HepG2 (cell line): ENCODE data around the gene PSMD3. TPM values are rescaled to one million over a fixed set of nuclear protein-coding genes. Genes with fewer than 3 reads are reported as not detected.
A peak's percentile ranks its signal among the peaks of the same experiment; 100 is the strongest.

Experiments
- ATAC-seq: fragments of 200-7000 bp; cut with Tn5 transposase; 3 replicates; pipeline ENCODE4 v1.9.1; 2020; ENCODE audit warnings: mild to moderate bottlenecking, moderate library complexity
- BruUV-seq: library from RNA; stranded (reverse); fragments of 400-500 nt; replicated peaks from 2 replicates; lab custom pipeline; 2021; lab: Mats Ljungman, UMichigan
- CTCF ChIA-PET: fragments of 300-600 bp; formaldehyde crosslinking; extraction: SDS; loops from one replicate; lab custom pipeline; 2021; ENCODE audit warnings: low total read pairs, inconsistent platforms, low intra/inter-chr PET ratio; lab: Yijun Ruan, JAX
- POLR2A ChIA-PET: fragments of 350-600 bp; sonication (Branson Sonifier 250); formaldehyde crosslinking; loops from one replicate; lab custom pipeline; 2020; ENCODE audit warnings: antibody characterized with exemption, inconsistent platforms; lab: Yijun Ruan, JAX
- DNase-seq: peaks from one replicate; pipeline ENCODE4 v3.0.0-alpha.2; 2015; ENCODE audit warnings: low spot score
- FAIRE-seq: peaks from 3 replicates; lab custom pipeline; 2011; peaks lifted over from hg19 to GRCh38; lab: Jason Lieb, UNC
- H2AFZ ChIP-seq: one replicate; pipeline ENCODE4 v1.6.1; 2011; ENCODE audit warnings: low read length, inconsistent platforms
- H3K27ac ChIP-seq: fragments of 300-600 bp; 3 replicates; pipeline ENCODE4 v1.8.0; 2011; ENCODE audit warnings: mixed run types, mild to moderate bottlenecking, mixed read lengths, low read length, inconsistent platforms; ENCODE audit not compliant: insufficient read depth; ENCODE audit errors: extremely low read length
- H3K27me3 ChIP-seq, 2 experiments: fragments of 200-600 bp in 1 of 2; 2 replicates in 1 of 2; 3 replicates in 1 of 2; pipeline versions ENCODE4 v1.6.0 to v1.8.0; 2011; ENCODE audit warnings: low read length in 2 of 2, mild to moderate bottlenecking in 2 of 2, moderate library complexity in 2 of 2, inconsistent platforms in 1 of 2; ENCODE audit not compliant: insufficient read depth in 2 of 2, control insufficient read depth in 1 of 2
- H3K36me3 ChIP-seq, 2 experiments: fragments of 200-600 bp in 1 of 2; replicated peaks in 1 of 2; 2 replicates in 1 of 2; 3 replicates in 1 of 2; pipeline versions ENCODE4 v1.5.1 to v1.8.0; 2011; ENCODE audit warnings: low read length in 2 of 2, inconsistent platforms in 1 of 2; ENCODE audit not compliant: insufficient read depth in 2 of 2, control insufficient read depth in 1 of 2
- H3K4me1 ChIP-seq: 2 replicates; pipeline ENCODE4 v1.5.1; 2012; ENCODE audit warnings: low read length, inconsistent platforms; ENCODE audit not compliant: insufficient read depth
- H3K4me2 ChIP-seq: 2 replicates; pipeline ENCODE4 v1.6.0; 2011; ENCODE audit warnings: low read depth, low read length, inconsistent platforms
- H3K4me3 ChIP-seq, 3 experiments: fragments of 200-600 bp in 1 of 3; sonication (generic), shearing (Covaris generic) in 1 of 3; replicated peaks in 1 of 3; 2 replicates each; pipeline ENCODE4 v1.5.1; 2011 to 2016; ENCODE audit warnings: low read length in 3 of 3, inconsistent platforms in 2 of 3, low read depth in 2 of 3, mild to moderate bottlenecking in 2 of 3, control low read depth in 1 of 3, mixed read lengths in 1 of 3; ENCODE audit not compliant: insufficient read depth in 1 of 3
- H3K79me2 ChIP-seq: one replicate; pipeline ENCODE4 v1.6.1; 2011; ENCODE audit warnings: low read length, inconsistent platforms; ENCODE audit not compliant: insufficient read depth
- H3K9ac ChIP-seq: 2 replicates; pipeline ENCODE4 v1.6.0; 2011; ENCODE audit warnings: mild to moderate bottlenecking, low read depth, low read length, inconsistent platforms; ENCODE audit not compliant: insufficient read depth
- H3K9me3 ChIP-seq: 2 replicates; pipeline ENCODE4 v1.5.1; 2012; ENCODE audit warnings: mild to moderate bottlenecking, low read length
- H4K20me1 ChIP-seq: 2 replicates; pipeline ENCODE4 v1.6.0; 2011; ENCODE audit warnings: inconsistent platforms, mild to moderate bottlenecking, low read length, moderate library complexity; ENCODE audit not compliant: insufficient read depth
- HMGA1 ChIP-seq: sonication (generic); formaldehyde crosslinking; conservative IDR thresholded peaks from 2 replicates; pipeline ENCODE4 v1.4.0; 2020; ENCODE audit warnings: missing genetic modification reagents
- PATZ1 ChIP-seq: sonication (generic); formaldehyde crosslinking; IDR thresholded peaks from 2 replicates; pipeline ENCODE4 v1.4.0; 2020; ENCODE audit warnings: missing genetic modification reagents
- RARA ChIP-seq: IDR thresholded peaks from 2 replicates; pipeline ENCODE4 v1.6.1; 2016; ENCODE audit warnings: missing genetic modification reagents, missing compliant biosample characterization
- REPIN1 ChIP-seq: sonication (generic); formaldehyde crosslinking; IDR thresholded peaks from 2 replicates; pipeline ENCODE4 v1.8.0; 2022; ENCODE audit warnings: missing genetic modification reagents, low read depth, mild to moderate bottlenecking, borderline replicate concordance
- RFX5 ChIP-seq: IDR thresholded peaks from 2 replicates; pipeline ENCODE4 v1.6.1; 2011; ENCODE audit warnings: low read depth, low read length, improper control_type of control experiment
- SKI ChIP-seq: fragments of 450-650 bp; IDR thresholded peaks from one replicate; pipeline ENCODE4 v1.6.1; 2018; ENCODE audit warnings: mild to moderate bottlenecking; ENCODE audit not compliant: partially characterized antibody
- ZBTB33 ChIP-seq: sonication (generic); formaldehyde crosslinking; IDR thresholded peaks from 2 replicates; pipeline ENCODE4 v1.4.0; 2020; ENCODE audit warnings: missing genetic modification reagents
- ZBTB7A ChIP-seq: sonication (generic); formaldehyde crosslinking; IDR thresholded peaks from 2 replicates; pipeline ENCODE4 v1.8.0; 2022; ENCODE audit warnings: mild to moderate bottlenecking, missing genetic modification reagents
- ZNF333 ChIP-seq: sonication (generic); formaldehyde crosslinking; IDR thresholded peaks from 2 replicates; pipeline ENCODE4 v1.4.0; 2020; ENCODE audit warnings: mild to moderate bottlenecking, missing genetic modification reagents, borderline replicate concordance
- ZNF503 ChIP-seq: sonication (generic); formaldehyde crosslinking; IDR thresholded peaks from 2 replicates; pipeline ENCODE4 v1.4.0; 2020; ENCODE audit warnings: missing genetic modification reagents
- ZNF652 ChIP-seq: IDR thresholded peaks from 2 replicates; pipeline ENCODE4 v1.6.1; 2016; ENCODE audit warnings: low read depth, borderline replicate concordance
- WGBS: methylation state at CpG from one replicate; pipeline ENCODE4 v1.1.6; 2017; ENCODE audit warnings: low lambda C conversion rate; 5-methylcytosine and 5-hydroxymethylcytosine counted together
- in situ Hi-C: cut with HindIII; loops from 2 replicates; pipeline ENCODE4 v1.10.0; 2017; ENCODE audit warnings: low pct_unique_long_range_greater_than_20kb; ENCODE audit not compliant: extremely low pct_ligation_motif_present
- intact Hi-C: fragments of 100-400 bp; cut with micrococcal nuclease; formaldehyde crosslinking; loops from one replicate; pipeline ENCODE4 v1.10.0; 2022; ENCODE audit not compliant: unreplicated experiment
- polyA plus RNA-seq, 8 experiments: library from polyadenylated mRNA; depleted of rRNA in 3 of 8; stranded (reverse) in 7 of 8; unstranded in 1 of 8; fragments of >200 nt; fragmentation: Illumina TruSeq in 4 of 8; extraction: Trizol in 4 of 8; gene quantifications; 2 replicates each; pipeline versions ENCODE4 v1.2.1 to v1.2.3, GENCODE V29; 2011 to 2016; ENCODE audit warnings: low read depth in 4 of 8, missing spikeins in 1 of 8, mixed read lengths in 1 of 8; ENCODE audit not compliant: insufficient read depth in 1 of 8
- total RNA-seq, 5 experiments: library from RNA; depleted of rRNA; stranded (reverse); fragments of >200 nt; fragmentation: Illumina TruSeq; extraction: Trizol; gene quantifications; 2 replicates each; pipeline ENCODE4 v1.2.3, GENCODE V29; 2016; ENCODE audit warnings: low read depth in 1 of 5

Gene PSMD3
- total and polyA plus RNA-seq, 2 of the 13 experiments (the other 11 are each of a cell fraction or from before 2014, with no cell fraction given) = 97.4 to 146 TPM

GRCh38 chr17:40018211-40019121, 37.9 kb downstream of the PSMD3 start:
- H3K4me2 ChIP-seq = no peak overlapping the region
- H3K9ac ChIP-seq = no peak overlapping the region
- H3K27me3 ChIP-seq = no peaks in the 10 kb centered on the region
- intact Hi-C loops = no loop called here
- no peak for ATAC-seq
- H4K20me1 ChIP-seq = no peaks in the 10 kb centered on the region
- no peak for DNase-seq
- WGBS = 75% methylated on average over 13 of the region's 15 CpGs
- no peak for TF ChIP-seq HMGA1 (CRISPR knock-in tag)
- 0 out of 2 replicates have a peak, but pooled peaks have one; percentile 26 for TF ChIP-seq PATZ1
- no peak for TF ChIP-seq ZNF333
- no peak for TF ChIP-seq ZNF503 (CRISPR knock-in tag)
- no peak for TF ChIP-seq REPIN1
- 0 out of 2 replicates have a peak, but pooled peaks have one; percentile 20 for TF ChIP-seq ZBTB7A
- TF ChIP-seq RARA (CRISPR knock-in tag) = peak; percentile 45; the same call in 1 of the 2 replicates
- TF ChIP-seq ZBTB33 (CRISPR knock-in tag) = peak; percentile 95
- TF ChIP-seq ZNF652 (CRISPR knock-in tag) = peak; percentile 46; the same call in 1 of the 2 replicates
- TF ChIP-seq SKI = peak; percentile 24
- no peak for TF ChIP-seq RFX5
- no peaks in the 10 kb centered on the region for H3K79me2 ChIP-seq
- no TSS peak for BruUV-seq
- in situ Hi-C loops = loop anchor here (10.0 kb wide), 1 partner anchor 266 kb away; the partner anchor contains the start of gene CDC6
- H3K4me1 ChIP-seq = peaks cover 31% of the 10 kb centered on the region
- ChIA-PET CTCF (no interaction called here), POLR2A (no interaction called here)
- no peak for FAIRE-seq
- H3K36me3 ChIP-seq = peaks cover 28 to 35% of the 10 kb centered on the region in 2 experiments; a peak in 4 of 5 replicates
- H3K27ac ChIP-seq = no peak overlapping the region
- H3K4me3 ChIP-seq = no peak overlapping the region
- H3K9me3 ChIP-seq = no peaks in the 10 kb centered on the region
- H2AFZ ChIP-seq = no peak overlapping the region
